HL-60 (cell line): ENCODE measurements around the gene ARIH2.

Experiments
- DNase-seq, 2 experiments: peaks; one replicate each; pipeline ENCODE4 v3.0.0-alpha.2; 2010 to 2020; ENCODE audit warnings: low read depth in 1 of 2, low spot score in 1 of 2
- H3K27ac ChIP-seq: fragments of 250-450 bp; sonication (Bioruptor Pico); replicated peaks from 2 replicates; pipeline ENCODE4 v1.5.1; 2020; ENCODE audit warnings: mild to moderate bottlenecking, moderate library complexity
- H3K27me3 ChIP-seq: fragments of 250-450 bp; sonication (Bioruptor Pico); 2 replicates; pipeline ENCODE4 v1.5.1; 2021; ENCODE audit warnings: mild to moderate bottlenecking, moderate library complexity; ENCODE audit not compliant: insufficient read depth, poor library complexity, severe bottlenecking
- H3K4me3 ChIP-seq: replicated peaks from 2 replicates; pipeline ENCODE4 v1.5.1; 2011; ENCODE audit warnings: mild to moderate bottlenecking, control low read depth, low read length; ENCODE audit not compliant: insufficient read depth
- CTCF ChIP-seq: IDR thresholded peaks from one replicate; pipeline ENCODE4 v1.5.1; 2011; ENCODE audit warnings: low read length, control low read depth, inconsistent platforms; ENCODE audit not compliant: insufficient read depth
- GABPA ChIP-seq: IDR thresholded peaks from 2 replicates; pipeline ENCODE4 v1.6.1; 2012; ENCODE audit warnings: low read depth
- POLR2AphosphoS5 ChIP-seq: IDR thresholded peaks from 2 replicates; pipeline ENCODE4 v1.6.1; 2012; ENCODE audit warnings: low read depth
- SPI1 ChIP-seq: IDR thresholded peaks from 2 replicates; pipeline ENCODE4 v1.6.1; 2012; ENCODE audit warnings: low read depth, mild to moderate bottlenecking, borderline replicate concordance
- TF ChIP-seq, protein P1 (sequence below): IDR thresholded peaks from 2 replicates; pipeline ENCODE4 v1.6.1; 2012; ENCODE audit warnings: low read depth; ENCODE audit not compliant: insufficient replicate concordance

ARIH2 gene

GRCh38 chr3:49029563-49029884, 110.9 kb downstream of the ARIH2 start:
- TF ChIP-seq CTCF (no peak), GABPA (no peak), SPI1 (no peak), POLR2AphosphoS5 (no peak)
- TF ChIP-seq, protein P1, sequence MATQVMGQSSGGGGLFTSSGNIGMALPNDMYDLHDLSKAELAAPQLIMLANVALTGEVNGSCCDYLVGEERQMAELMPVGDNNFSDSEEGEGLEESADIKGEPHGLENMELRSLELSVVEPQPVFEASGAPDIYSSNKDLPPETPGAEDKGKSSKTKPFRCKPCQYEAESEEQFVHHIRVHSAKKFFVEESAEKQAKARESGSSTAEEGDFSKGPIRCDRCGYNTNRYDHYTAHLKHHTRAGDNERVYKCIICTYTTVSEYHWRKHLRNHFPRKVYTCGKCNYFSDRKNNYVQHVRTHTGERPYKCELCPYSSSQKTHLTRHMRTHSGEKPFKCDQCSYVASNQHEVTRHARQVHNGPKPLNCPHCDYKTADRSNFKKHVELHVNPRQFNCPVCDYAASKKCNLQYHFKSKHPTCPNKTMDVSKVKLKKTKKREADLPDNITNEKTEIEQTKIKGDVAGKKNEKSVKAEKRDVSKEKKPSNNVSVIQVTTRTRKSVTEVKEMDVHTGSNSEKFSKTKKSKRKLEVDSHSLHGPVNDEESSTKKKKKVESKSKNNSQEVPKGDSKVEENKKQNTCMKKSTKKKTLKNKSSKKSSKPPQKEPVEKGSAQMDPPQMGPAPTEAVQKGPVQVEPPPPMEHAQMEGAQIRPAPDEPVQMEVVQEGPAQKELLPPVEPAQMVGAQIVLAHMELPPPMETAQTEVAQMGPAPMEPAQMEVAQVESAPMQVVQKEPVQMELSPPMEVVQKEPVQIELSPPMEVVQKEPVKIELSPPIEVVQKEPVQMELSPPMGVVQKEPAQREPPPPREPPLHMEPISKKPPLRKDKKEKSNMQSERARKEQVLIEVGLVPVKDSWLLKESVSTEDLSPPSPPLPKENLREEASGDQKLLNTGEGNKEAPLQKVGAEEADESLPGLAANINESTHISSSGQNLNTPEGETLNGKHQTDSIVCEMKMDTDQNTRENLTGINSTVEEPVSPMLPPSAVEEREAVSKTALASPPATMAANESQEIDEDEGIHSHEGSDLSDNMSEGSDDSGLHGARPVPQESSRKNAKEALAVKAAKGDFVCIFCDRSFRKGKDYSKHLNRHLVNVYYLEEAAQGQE, result no peak
- H3K27me3 ChIP-seq, result no peaks in the 10 kb centered on the region
- peak overlapping the region; percentile 82 for H3K27ac ChIP-seq
- no peak overlapping the region for H3K4me3 ChIP-seq
- DNase-seq, result no peak

DNA sequence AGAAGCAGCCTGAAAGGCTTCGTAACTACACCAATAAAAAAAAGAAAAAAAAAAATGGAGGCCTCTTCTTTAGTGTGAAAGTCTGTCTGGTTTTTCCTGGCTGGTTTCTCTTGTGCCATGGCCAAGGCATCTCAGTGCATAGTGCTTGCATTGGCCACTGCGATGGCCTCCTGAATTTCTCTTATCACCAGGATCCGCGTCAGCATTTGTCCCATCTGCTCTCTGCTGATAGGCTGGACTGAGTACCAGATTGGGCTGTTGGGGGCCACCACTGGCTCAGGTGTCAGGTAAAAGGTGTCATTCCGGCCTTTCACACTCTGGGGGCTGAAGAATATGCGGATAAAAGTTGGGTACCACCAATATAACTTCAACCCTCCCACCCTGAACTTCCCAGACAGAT, 111.7 kb downstream of the ARIH2 start:
- no peaks in the 10 kb centered on the region for H3K27me3 ChIP-seq
- no peak for DNase-seq
- TF ChIP-seq GABPA (no peak), CTCF (no peak), POLR2AphosphoS5 (no peak), SPI1 (no peak)
- TF ChIP-seq, protein P1, result no peak
- H3K4me3 ChIP-seq, result no peak overlapping the region
- no peak overlapping the region for H3K27ac ChIP-seq

DNA sequence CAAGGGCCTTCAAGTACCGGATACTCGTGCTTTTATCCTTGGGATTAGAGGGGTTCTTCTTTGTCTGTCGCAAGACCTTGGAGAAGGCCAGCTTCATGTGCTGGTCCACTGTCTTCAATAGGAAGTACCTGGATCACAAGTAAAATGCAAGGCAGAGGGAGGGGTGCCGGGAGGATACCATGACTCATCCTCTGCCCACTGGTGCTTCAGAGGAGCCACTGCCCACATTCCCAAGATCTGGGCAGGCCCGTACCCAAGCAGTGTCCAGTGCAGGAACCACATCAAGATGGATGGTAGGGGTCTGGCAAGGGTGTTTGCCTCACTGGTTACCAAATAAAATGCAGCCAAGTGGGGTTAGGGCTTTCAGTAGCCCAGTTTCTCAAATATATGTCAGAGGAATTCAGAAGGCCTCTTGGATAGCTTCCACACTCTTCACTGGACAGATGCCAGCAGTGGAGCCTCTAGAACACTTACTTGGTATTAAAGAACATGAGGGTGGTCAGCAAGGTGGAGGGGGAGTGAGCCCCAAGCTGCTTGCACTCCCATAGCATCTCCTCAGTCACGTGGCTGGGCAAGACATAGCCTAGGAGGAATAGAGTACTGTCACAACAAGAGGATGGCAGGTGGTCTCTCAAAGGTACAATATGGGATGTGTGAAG, 114.1 kb downstream of the ARIH2 start:
- Histone ChIP-seq H3K27ac (no peak overlapping the region), H3K27me3 (no peaks in the 10 kb centered on the region), H3K4me3 (no peak overlapping the region)
- TF ChIP-seq CTCF, result no peak
- no peak for TF ChIP-seq GABPA
- TF ChIP-seq POLR2AphosphoS5, result no peak
- TF ChIP-seq, protein P1, result no peak
- no peak for TF ChIP-seq SPI1
- DNase-seq, result no peak
